Upper lobe of left lung (tissue), 6 donors: ENCODE data around the gene FER. TPM values are rescaled to one million over a fixed set of nuclear protein-coding genes. Genes with fewer than 3 reads are reported as not detected.

Source experiments
- ATAC-seq, 2 donors: fragments of 200-7000 bp; cut with Tn5 transposase; one replicate each; pipeline ENCODE4 v1.9.1; 2022; ENCODE audit warnings: mild to moderate bottlenecking in 2 of 2, moderate library complexity in 2 of 2; ENCODE audit not compliant: low FRiP score in 2 of 2
- DNase-seq, 2 donors: peaks; one replicate each; pipeline ENCODE4 v3.0.0-alpha.2; 2019 to 2020
- H3K27ac ChIP-seq, 4 donors: fragments of 200-600 bp; sonication (generic); one replicate each; pipeline ENCODE4 v1.5.1; 2016 to 2019
- H3K27me3 ChIP-seq, 4 donors: fragments of 200-600 bp; sonication (generic); one replicate each; pipeline ENCODE4 v1.5.1; 2017 to 2019
- H3K36me3 ChIP-seq, 4 donors: fragments of 200-600 bp; sonication (generic); one replicate each; pipeline ENCODE4 v1.5.1; 2016 to 2019
- H3K4me1 ChIP-seq, 4 donors: fragments of 200-600 bp; sonication (generic); one replicate each; pipeline ENCODE4 v1.5.1; 2018 to 2019
- H3K4me3 ChIP-seq, 4 donors: fragments of 200-600 bp; sonication (generic); one replicate each; pipeline ENCODE4 v1.5.1; 2017 to 2019; ENCODE audit warnings: mild to moderate bottlenecking in 2 of 4, moderate library complexity in 1 of 4
- H3K9me3 ChIP-seq, 4 donors: fragments of 200-600 bp; sonication (generic); one replicate each; pipeline ENCODE4 v1.5.1; 2018 to 2019
- CTCF ChIP-seq, 6 experiments: fragments of 450-650 bp in 4 of 6; fragments of 200-600 bp in 2 of 6; sonication (generic) in 2 of 6; IDR thresholded peaks; one replicate each; pipeline ENCODE4 v1.5.1; 2016 to 2019; ENCODE audit warnings: antibody characterized with exemption in 6 of 6
- EP300 ChIP-seq, 4 donors: sonication (generic); formaldehyde crosslinking; IDR thresholded peaks; one replicate each; pipeline ENCODE4 v1.5.1; 2017; ENCODE audit warnings: antibody characterized with exemption in 4 of 4, control low read depth in 2 of 4
- POLR2A ChIP-seq, 4 donors: fragments of 450-650 bp; IDR thresholded peaks; one replicate each; pipeline ENCODE4 v1.5.1; 2016 to 2017; ENCODE audit warnings: antibody characterized with exemption in 4 of 4, mild to moderate bottlenecking in 2 of 4
- POLR2AphosphoS5 ChIP-seq, 2 donors: sonication (generic); formaldehyde crosslinking; IDR thresholded peaks; one replicate each; pipeline ENCODE4 v1.5.1; 2017; ENCODE audit warnings: antibody characterized with exemption in 2 of 2
- WGBS, 2 donors: methylation state at CpG; one replicate each; pipeline ENCODE4 v1.1.5; 2017 to 2018; 5-methylcytosine and 5-hydroxymethylcytosine counted together
- total RNA-seq, 6 donors: library from RNA; depleted of rRNA in 4 of 6; stranded (reverse); fragments of >200 nt in 4 of 6; gene quantifications; one replicate each; pipeline versions ENCODE4 v1.1.0 to v1.2.1, GENCODE V29; 2016 to 2021
- donor health status: DM: no; HTN: no; CAD: no; lungs with moderate emphysema.
- donor health status: DM: no; HTN: yes; CAD: no; lungs with severe emphysema.

Gene FER
- total RNA-seq, 6 donors from 2014 or later, result 17.6 to 55.5 (median 27.9) TPM

- Histone ChIP-seq H3K4me1 (no peaks in the 10 kb centered on the region), H3K4me3 (no peak overlapping the region), H3K27me3 (no peaks in the 10 kb centered on the region), H3K36me3 (peaks cover 0 to 7% (median 1%) of the 10 kb centered on the region in 4 donors), H3K27ac (no peak overlapping the region), H3K9me3 (no peaks in the 10 kb centered on the region)
- ATAC-seq, result no peak
- DNase-seq, result no peak
- TF ChIP-seq CTCF (IDR thresholded peaks at IDR 0.05), result no peak
- TF ChIP-seq POLR2A (IDR thresholded peaks at IDR 0.05), result no peak
- no peak for TF ChIP-seq POLR2AphosphoS5 (IDR thresholded peaks at IDR 0.05)
- no peak for TF ChIP-seq EP300 (IDR thresholded peaks at IDR 0.05)
Measured at GRCh38 chr5:108876451-108876850, 128.8 kb downstream of the FER start.

GRCh38 chr5:108878756-108879155 is 131.1 kb downstream of the FER start:
- TF ChIP-seq CTCF (IDR thresholded peaks at IDR 0.05) (no peak), EP300 (IDR thresholded peaks at IDR 0.05) (no peak), POLR2A (IDR thresholded peaks at IDR 0.05) (no peak), POLR2AphosphoS5 (IDR thresholded peaks at IDR 0.05) (no peak)
- ATAC-seq (no peak), DNase-seq (no peak)
- Histone ChIP-seq H3K4me3 (no peak overlapping the region), H3K9me3 (no peaks in the 10 kb centered on the region), H3K4me1 (no peaks in the 10 kb centered on the region), H3K36me3 (no peaks in the 10 kb centered on the region), H3K27me3 (no peaks in the 10 kb centered on the region), H3K27ac (no peak overlapping the region)
- WGBS, 2 donors, result 89 to 93% methylated on average over 2 of the region's 2 CpGs

- WGBS, 2 donors, result 95 to 98% methylated on average over 6 of the region's 6 CpGs
- TF ChIP-seq POLR2AphosphoS5 (IDR thresholded peaks at IDR 0.05), result no peak
- TF ChIP-seq EP300 (IDR thresholded peaks at IDR 0.05), result no peak
- TF ChIP-seq POLR2A (IDR thresholded peaks at IDR 0.05), result no peak
- no peak for TF ChIP-seq CTCF (IDR thresholded peaks at IDR 0.05)
- DNase-seq (no peak), ATAC-seq (no peak)
- Histone ChIP-seq H3K36me3 (peaks cover 0 to 4% (median 0%) of the 10 kb centered on the region in 4 donors), H3K4me1 (no peaks in the 10 kb centered on the region), H3K27ac (no peak overlapping the region), H3K27me3 (no peaks in the 10 kb centered on the region), H3K4me3 (no peak overlapping the region), H3K9me3 (no peaks in the 10 kb centered on the region)
Measured at GRCh38 chr5:108881133-108881532, 133.4 kb downstream of the FER start.

- Histone ChIP-seq H3K9me3 (no peaks in the 10 kb centered on the region), H3K27ac (no peak overlapping the region), H3K36me3 (peaks cover 0 to 4% (median 0%) of the 10 kb centered on the region in 4 donors), H3K4me3 (no peak overlapping the region), H3K27me3 (no peaks in the 10 kb centered on the region), H3K4me1 (no peaks in the 10 kb centered on the region)
- TF ChIP-seq CTCF (IDR thresholded peaks at IDR 0.05) (no peak), EP300 (IDR thresholded peaks at IDR 0.05) (no peak), POLR2A (IDR thresholded peaks at IDR 0.05) (no peak), POLR2AphosphoS5 (IDR thresholded peaks at IDR 0.05) (no peak)
- WGBS, 2 donors, result 67 to 69% methylated on average over 4 of the region's 4 CpGs
- DNase-seq, result no peak
- peak in 1 of 2 donors; percentile 65 for ATAC-seq
Measured at GRCh38 chr5:108884736-108885135, 137.0 kb downstream of the FER start.

GRCh38 chr5:108898257-108898656 is 150.6 kb downstream of the FER start:
- Histone ChIP-seq H3K4me1 (no peaks in the 10 kb centered on the region), H3K4me3 (no peak overlapping the region), H3K36me3 (no peaks in the 10 kb centered on the region), H3K27ac (no peak overlapping the region), H3K9me3 (no peaks in the 10 kb centered on the region), H3K27me3 (no peaks in the 10 kb centered on the region)
- DNase-seq (no peak), ATAC-seq (no peak)
- TF ChIP-seq POLR2A (IDR thresholded peaks at IDR 0.05) (no peak), POLR2AphosphoS5 (IDR thresholded peaks at IDR 0.05) (no peak), CTCF (IDR thresholded peaks at IDR 0.05) (no peak), EP300 (IDR thresholded peaks at IDR 0.05) (no peak)
